Activated CD4-positive, alpha-beta T cell treated with anti-CD3 and anti-CD28 coated beads for 36 hours (primary cell): ENCODE measurements around the gene CHRNB1. TPM values are rescaled to one million over a fixed set of nuclear protein-coding genes. Genes with fewer than 3 reads are reported as not detected.

ENCODE experiments used
- ATAC-seq: fragments of 200-7000 bp; cut with Tn5 transposase; one replicate; pipeline ENCODE4 v1.10.0; 2021; ENCODE audit warnings: mild to moderate bottlenecking, moderate library complexity
- CTCF ChIA-PET: fragments of 350-600 bp; sonication (Branson Sonifier 250); formaldehyde crosslinking; loops from one replicate; lab custom pipeline; 2021; ENCODE audit warnings: antibody characterized with exemption; lab: Charles Lee
- POLR2A ChIA-PET: fragments of 350-600 bp; sonication (Branson Sonifier 250); formaldehyde crosslinking; loops from one replicate; lab custom pipeline; 2021; ENCODE audit warnings: antibody characterized with exemption, inconsistent platforms; lab: Charles Lee
- DNase-seq: peaks from one replicate; pipeline ENCODE4 v3.0.0-alpha.2; 2020
- H3K27ac Mint-ChIP-seq: one replicate; pipeline ENCODE4 v1.8.0; 2021; ENCODE audit warnings: mixed read lengths
- H3K27me3 Mint-ChIP-seq: one replicate; pipeline ENCODE4 v1.8.0; 2021; ENCODE audit warnings: mixed read lengths
- H3K36me3 Mint-ChIP-seq: one replicate; pipeline ENCODE4 v1.8.0; 2021; ENCODE audit warnings: low read depth, mixed read lengths
- H3K4me1 Mint-ChIP-seq: one replicate; pipeline ENCODE4 v1.8.0; 2021; ENCODE audit warnings: mixed read lengths
- H3K4me3 Mint-ChIP-seq: one replicate; pipeline ENCODE4 v1.8.0; 2021; ENCODE audit warnings: mild to moderate bottlenecking, moderate library complexity, mixed read lengths
- H3K9me3 Mint-ChIP-seq: one replicate; pipeline ENCODE4 v1.8.0; 2021; ENCODE audit warnings: low read depth, mixed read lengths
- intact Hi-C, 2 experiments: fragments of 100-400 bp; cut with DNase I in 1 of 2; cut with micrococcal nuclease in 1 of 2; formaldehyde crosslinking; loops; one replicate each; pipeline versions ENCODE4 v1.14.2 to v1.15.1; 2022 to 2024; cut with DNase I, micrococcal nuclease
- total RNA-seq, 2 experiments: library from RNA; stranded (reverse); gene quantifications; one replicate each; pipeline ENCODE4 v1.2.3, GENCODE V29; 2021

Gene CHRNB1
- total RNA-seq, 2 experiments from 2014 or later = 7.8 to 8.7 TPM

DNA sequence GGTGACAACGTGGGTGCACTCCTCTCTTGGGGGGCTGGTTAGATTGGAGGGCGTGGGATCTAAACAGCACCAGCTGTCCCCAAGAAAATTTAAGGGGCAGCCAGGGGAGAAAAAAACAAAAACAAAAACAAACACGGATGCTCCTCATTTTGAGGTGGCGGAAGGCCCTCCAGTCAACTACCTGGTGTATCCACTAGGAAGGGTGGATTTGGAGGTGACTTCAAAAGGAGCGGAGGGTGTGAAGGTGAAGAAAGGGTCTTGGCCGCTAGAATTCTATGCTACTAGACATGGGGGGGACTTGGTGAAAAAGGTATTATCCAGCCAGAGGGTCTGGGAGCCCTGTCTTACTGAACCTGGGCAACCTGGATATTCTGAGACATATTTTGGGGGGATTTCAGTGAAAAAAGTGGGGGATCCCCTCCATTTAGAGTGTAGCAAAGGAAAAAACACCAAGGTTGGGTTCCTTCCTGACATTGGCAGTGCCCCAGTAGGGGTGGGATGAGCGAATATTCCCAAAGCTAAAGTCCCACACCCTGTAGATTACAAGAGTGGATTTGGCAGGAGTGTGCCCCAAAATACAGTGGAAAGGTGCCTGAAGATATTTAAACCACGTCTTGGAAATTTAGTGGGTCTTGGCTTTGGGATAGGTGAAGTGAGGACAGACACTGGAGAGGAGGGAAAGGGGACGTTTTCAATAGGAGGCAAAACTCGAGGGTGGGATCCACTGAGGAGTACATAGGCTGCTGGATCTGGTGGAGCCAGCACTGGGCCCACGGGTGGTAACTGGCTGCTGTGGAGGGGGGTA lies 6.0 kb upstream of the CHRNB1 start:
- no peak overlapping the region for H3K27ac Mint-ChIP-seq
- H3K27me3 Mint-ChIP-seq = peaks cover 28% of the 10 kb centered on the region
- no peak for ATAC-seq
- intact Hi-C loops = loop anchor here in 1 of 2 experiments (5.0 kb wide), 1 partner anchor 787 kb away; the partner anchor contains the start of genes C17orf100 and MED31
- no peaks in the 10 kb centered on the region for H3K9me3 Mint-ChIP-seq
- no peak for DNase-seq
- ChIA-PET POLR2A (interaction anchor here (0.6 to 0.7 kb wide), 2 partner anchors 46 to 244 kb away, joined by 3 read pairs; no protein-coding TSS in a partner anchor), CTCF (interaction anchor here (0.5 to 1.2 kb wide), 4 partner anchors 9 to 78 kb away, joined by 3 read pairs; no protein-coding TSS in a partner anchor)
- H3K36me3 Mint-ChIP-seq = peaks cover 13% of the 10 kb centered on the region
- peak overlapping the region; percentile 68 for H3K4me3 Mint-ChIP-seq
- H3K4me1 Mint-ChIP-seq = peaks cover 37% of the 10 kb centered on the region

- H3K36me3 Mint-ChIP-seq = peaks cover 13% of the 10 kb centered on the region
- no peaks in the 10 kb centered on the region for H3K9me3 Mint-ChIP-seq
- DNase-seq = peak; percentile 24
- H3K4me1 Mint-ChIP-seq = peaks cover 37% of the 10 kb centered on the region
- intact Hi-C loops = loop anchor here (2.0 to 5.0 kb wide), 2 partner anchors 37 to 787 kb away; partner anchors contain the start of genes C17orf100 (in 1 of the 2) and MED31 (in 1 of the 2)
- ATAC-seq = no peak
- peak within 1 kb of the TSS; percentile 79 for H3K4me3 Mint-ChIP-seq
- peak within 1 kb of the TSS; percentile 45 for H3K27ac Mint-ChIP-seq
- ChIA-PET CTCF (interaction anchor here (0.5 to 2.8 kb wide), 5 partner anchors 39 to 245 kb away, joined by 3 to 10 read pairs (median 5); partner anchors contain the start of gene SENP3), POLR2A (interaction anchor here (0.6 kb wide), 1 partner anchor 513 kb away, joined by 3 read pairs; no protein-coding TSS in a partner anchor)
- H3K27me3 Mint-ChIP-seq = peaks cover 31% of the 10 kb centered on the region
Observed at GRCh38 chr17:7439462-7440112, 5.3 kb upstream of the CHRNB1 start, which contains the start of gene FGF11. FGF11 (plus strand) TSS chr17:7439512; CDS start chr17:7439621, 109 bp downstream.

DNA sequence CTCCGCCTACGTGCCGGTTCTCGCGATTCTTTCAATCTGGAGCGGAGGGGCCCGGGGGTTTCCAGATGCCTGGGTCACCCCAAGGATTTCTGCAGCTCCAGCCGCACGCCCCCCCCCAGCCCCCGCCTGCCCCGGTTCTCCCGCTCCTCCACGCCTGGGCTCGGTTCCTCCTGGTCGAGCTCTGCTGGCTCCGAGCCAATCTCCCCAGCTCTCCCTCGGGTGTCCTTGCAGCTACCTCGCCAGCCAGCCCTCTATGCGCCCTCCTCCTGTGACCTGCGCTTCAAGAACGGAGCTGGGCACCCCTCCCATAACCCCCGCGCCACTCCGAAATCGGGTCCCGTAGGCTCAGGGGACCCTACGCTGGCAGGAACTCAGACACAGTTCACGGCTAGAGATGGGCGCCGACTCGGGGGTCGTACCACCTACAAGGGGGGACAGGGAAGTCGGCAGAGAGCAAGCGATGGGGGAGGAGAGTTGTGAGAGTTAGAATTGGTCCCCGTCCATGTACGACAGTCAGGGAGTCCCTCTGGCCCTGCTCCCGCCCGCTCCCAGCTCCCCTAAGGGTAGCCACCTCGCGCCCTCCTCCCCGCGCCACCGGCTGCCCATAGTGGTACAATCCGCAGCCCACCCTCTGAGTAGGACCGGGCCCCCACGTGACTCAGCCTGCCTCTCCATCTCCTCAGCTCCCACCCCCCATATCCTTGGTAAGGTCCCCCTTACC lies 4.6 kb upstream of the CHRNB1 start:
- ChIA-PET CTCF (interaction anchor here (0.5 to 2.8 kb wide), 10 partner anchors 13 to 428 kb away, joined by 3 to 10 read pairs (median 4); partner anchors contain the start of genes SENP3 and WRAP53), POLR2A (interaction anchor here (0.6 to 1.0 kb wide), 4 partner anchors 15 to 512 kb away, joined by 3 read pairs; no protein-coding TSS in a partner anchor)
- Mint-ChIP-seq H3K36me3 (peaks cover 13% of the 10 kb centered on the region), H3K4me3 (peak overlapping the region; percentile 79), H3K9me3 (no peaks in the 10 kb centered on the region), H3K27ac (peak overlapping the region; percentile 45), H3K27me3 (peaks cover 36% of the 10 kb centered on the region), H3K4me1 (peaks cover 37% of the 10 kb centered on the region)
- ATAC-seq = no peak
- peak; percentile 77 for DNase-seq
- intact Hi-C loops = loop anchor here in 1 of 2 experiments (2.0 kb wide), 1 partner anchor 37 kb away; no protein-coding TSS in a partner anchor

- DNase-seq = peak; percentile 62
- peaks cover 13% of the 10 kb centered on the region for H3K36me3 Mint-ChIP-seq
Observed at GRCh38 chr17:7440834-7441195, 4.0 kb upstream of the CHRNB1 start.

DNA sequence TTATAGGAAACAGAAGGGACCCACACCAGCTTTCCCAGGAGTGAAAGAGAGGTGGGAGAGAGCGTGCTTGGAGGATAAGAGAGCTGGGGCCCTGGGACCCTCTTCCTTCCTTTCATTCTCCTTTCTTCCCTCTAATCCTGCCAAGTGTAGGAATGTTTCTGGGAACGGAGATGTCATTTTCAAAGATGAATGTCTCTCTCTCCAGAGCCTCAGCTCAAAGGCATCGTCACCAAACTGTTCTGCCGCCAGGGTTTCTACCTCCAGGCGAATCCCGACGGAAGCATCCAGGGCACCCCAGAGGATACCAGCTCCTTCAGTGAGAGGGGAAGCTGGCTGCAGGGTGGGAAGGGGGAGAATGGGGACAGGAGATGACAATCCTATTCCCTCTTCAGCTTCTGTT lies 3.6 kb upstream of the CHRNB1 start:
- POLR2A ChIA-PET = interaction anchor here (0.7 to 1.0 kb wide), 4 partner anchors 37 to 401 kb away, joined by 3 read pairs; partner anchors contain the start of gene POLR2A
- H3K36me3 Mint-ChIP-seq = peaks cover 13% of the 10 kb centered on the region
- DNase-seq (no peak), ATAC-seq (no peak)
- no peak overlapping the region for H3K27ac Mint-ChIP-seq
- CTCF ChIA-PET = interaction anchor here (0.6 to 2.8 kb wide), 8 partner anchors 12 to 120 kb away, joined by 3 to 10 read pairs (median 4); partner anchors contain the start of genes NEURL4, SENP3 and SLC35G6
- peaks cover 44% of the 10 kb centered on the region for H3K27me3 Mint-ChIP-seq
- intact Hi-C loops = loop anchor here in 1 of 2 experiments (2.0 kb wide), 1 partner anchor 36 kb away; no protein-coding TSS in a partner anchor
- peaks cover 44% of the 10 kb centered on the region for H3K4me1 Mint-ChIP-seq
- no peaks in the 10 kb centered on the region for H3K9me3 Mint-ChIP-seq
- H3K4me3 Mint-ChIP-seq = no peak overlapping the region

More at GRCh38 chr17:7440834-7441195, 4.0 kb upstream of the CHRNB1 start:
- Mint-ChIP-seq H3K9me3 (no peaks in the 10 kb centered on the region), H3K4me1 (peaks cover 43% of the 10 kb centered on the region), H3K4me3 (peak overlapping the region; percentile 79), H3K27ac (no peak overlapping the region), H3K27me3 (peaks cover 41% of the 10 kb centered on the region)
- ChIA-PET POLR2A (interaction anchor here (0.7 to 1.0 kb wide), 4 partner anchors 14 to 402 kb away, joined by 3 read pairs; no protein-coding TSS in a partner anchor), CTCF (interaction anchor here (0.6 to 2.8 kb wide), 8 partner anchors 13 to 233 kb away, joined by 3 to 10 read pairs (median 3); partner anchors contain the start of genes SENP3 and SLC35G6)
- ATAC-seq = no peak
- intact Hi-C loops = loop anchor here in 1 of 2 experiments (2.0 kb wide), 1 partner anchor 36 kb away; no protein-coding TSS in a partner anchor

DNA sequence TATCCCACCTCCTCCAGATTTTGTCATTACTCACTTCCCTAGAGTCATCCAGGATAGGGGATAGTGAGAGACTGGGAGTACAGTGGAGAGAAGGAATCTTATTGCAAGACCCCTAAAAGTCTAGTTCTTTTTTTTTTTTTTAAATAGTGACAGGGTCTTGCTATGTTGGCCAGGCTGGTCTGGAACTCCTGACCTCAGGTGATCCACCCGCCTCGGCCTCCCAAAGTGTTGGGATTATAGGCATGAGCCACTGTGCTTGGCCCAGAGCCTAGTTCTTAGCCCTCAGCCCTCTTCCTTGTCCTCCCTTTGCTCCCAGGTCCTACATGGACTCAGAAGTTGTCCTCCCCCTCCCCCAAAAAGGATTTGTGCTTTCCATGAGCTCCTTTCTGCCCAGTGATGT lies 2.7 kb upstream of the CHRNB1 start:
- H3K27me3 Mint-ChIP-seq = peaks cover 49% of the 10 kb centered on the region
- no peaks in the 10 kb centered on the region for H3K9me3 Mint-ChIP-seq
- POLR2A ChIA-PET = interaction anchor here (0.6 to 0.7 kb wide), 3 partner anchors 42 to 70 kb away, joined by 3 to 7 read pairs (median 6); partner anchors contain the start of gene POLR2A
- DNase-seq = no peak
- no peak for ATAC-seq
- CTCF ChIA-PET = interaction anchor here (1.3 to 2.8 kb wide), 3 partner anchors 87 to 119 kb away, joined by 3 to 10 read pairs (median 4); partner anchors contain the start of genes NEURL4 and SENP3
- H3K4me3 Mint-ChIP-seq = no peak overlapping the region
- peaks cover 41% of the 10 kb centered on the region for H3K4me1 Mint-ChIP-seq
- intact Hi-C loops = no loop called here
- H3K36me3 Mint-ChIP-seq = peaks cover 12% of the 10 kb centered on the region
- H3K27ac Mint-ChIP-seq = no peak overlapping the region

GRCh38 chr17:7443499-7444485 lies 1.1 kb upstream of the CHRNB1 start:
- CTCF ChIA-PET = interaction anchor here (0.7 to 1.7 kb wide), 16 partner anchors 10 to 398 kb away, joined by 3 to 16 read pairs (median 4); partner anchors contain the start of genes PLSCR3, SOX15, TMEM256 and TNFSF13
- POLR2A ChIA-PET = interaction anchor here (0.7 to 1.1 kb wide), 2 partner anchors 49 to 131 kb away, joined by 3 read pairs; partner anchors contain the start of gene PLSCR3
- no peak overlapping the region for H3K27ac Mint-ChIP-seq
- H3K4me3 Mint-ChIP-seq = no peak overlapping the region
- DNase-seq (no peak), ATAC-seq (no peak)
- intact Hi-C loops = no loop called here
- peaks cover 6% of the 10 kb centered on the region for H3K36me3 Mint-ChIP-seq
- peaks cover 32% of the 10 kb centered on the region for H3K4me1 Mint-ChIP-seq
- peaks cover 48% of the 10 kb centered on the region for H3K27me3 Mint-ChIP-seq
- no peaks in the 10 kb centered on the region for H3K9me3 Mint-ChIP-seq

GRCh38 chr17:7445619-7445968 lies 733 bp downstream of the CHRNB1 start:
- peaks cover 6% of the 10 kb centered on the region for H3K36me3 Mint-ChIP-seq
- peaks cover 38% of the 10 kb centered on the region for H3K27me3 Mint-ChIP-seq
- H3K4me1 Mint-ChIP-seq = peaks cover 20% of the 10 kb centered on the region
- peak overlapping the region; percentile 47 for H3K4me3 Mint-ChIP-seq
- ATAC-seq (peak; percentile 73), DNase-seq (peak; percentile 51)
- ChIA-PET POLR2A (interaction anchor here (0.9 kb wide), 1 partner anchor 47 kb away, joined by 3 read pairs; no protein-coding TSS in a partner anchor), CTCF (interaction anchor here (0.6 to 2.4 kb wide), 7 partner anchors 9 to 400 kb away, joined by 3 to 16 read pairs (median 5); partner anchors contain the start of genes CD68, SOX15 and TP53)
- no peak overlapping the region for H3K27ac Mint-ChIP-seq
- H3K9me3 Mint-ChIP-seq = no peaks in the 10 kb centered on the region
- intact Hi-C loops = no loop called here

- intact Hi-C loops = no loop called here
- Mint-ChIP-seq H3K4me3 (no peak overlapping the region), H3K9me3 (no peaks in the 10 kb centered on the region), H3K4me1 (peaks cover 19% of the 10 kb centered on the region), H3K27ac (no peak overlapping the region), H3K27me3 (peaks cover 24% of the 10 kb centered on the region), H3K36me3 (peaks cover 6% of the 10 kb centered on the region)
- ATAC-seq (no peak), DNase-seq (no peak)
- ChIA-PET CTCF (interaction anchor here (1.2 kb wide), 1 partner anchor 10 kb away, joined by 3 read pairs; no protein-coding TSS in a partner anchor), POLR2A (no interaction called here)
Observed at GRCh38 chr17:7448461-7448860, 3.6 kb downstream of the CHRNB1 start.
